ENCODE measurements around the gene IQSEC1.
"Not testable (repeated sequence)": the region's sequence is repeated elsewhere in the genome, so short reads cannot be mapped to it uniquely, and the experiment has no call there.

Gene IQSEC1

GRCh38 chr3:12884790-12885582 lies 188.2 kb downstream of the IQSEC1 start:
- DNase-seq, result no peak

GRCh38 chr3:12884186-12884680 lies 189.0 kb downstream of the IQSEC1 start:
- no peak for DNase-seq

- no peak for DNase-seq
Observed at GRCh38 chr3:12882336-12883310, 190.6 kb downstream of the IQSEC1 start.

GRCh38 chr3:12881858-12882257 lies 191.4 kb downstream of the IQSEC1 start:
- peak; percentile 60 for DNase-seq

- no peak for DNase-seq
Observed at GRCh38 chr3:12879191-12879815, 193.9 kb downstream of the IQSEC1 start.

- not testable (repeated sequence) for DNase-seq
Observed at GRCh38 chr3:12878758-12879157, 194.5 kb downstream of the IQSEC1 start.

GRCh38 chr3:12878141-12878574 lies 195.1 kb downstream of the IQSEC1 start:
- DNase-seq, result no peak

- no peak for DNase-seq
Observed at GRCh38 chr3:12877040-12877439, 196.2 kb downstream of the IQSEC1 start.

- peak; percentile 42 for DNase-seq
Observed at GRCh38 chr3:12875857-12876836, 197.1 kb downstream of the IQSEC1 start.

- no peak for DNase-seq
Observed at GRCh38 chr3:12871404-12871983, 201.7 kb downstream of the IQSEC1 start.

- peak; percentile 64 for DNase-seq
Observed at GRCh38 chr3:12870942-12871341, 202.3 kb downstream of the IQSEC1 start.

GRCh38 chr3:12869035-12869621 lies 204.1 kb downstream of the IQSEC1 start:
- DNase-seq, result peak; percentile 45

- DNase-seq, result peak; percentile 80
Observed at GRCh38 chr3:12868039-12869034, 204.9 kb downstream of the IQSEC1 start.

GRCh38 chr3:12866836-12867235 lies 206.4 kb downstream of the IQSEC1 start:
- no peak for DNase-seq

GRCh38 chr3:12865271-12865670 lies 208.0 kb downstream of the IQSEC1 start:
- no peak for DNase-seq

GRCh38 chr3:12862387-12862786 lies 210.8 kb downstream of the IQSEC1 start:
- no peak for DNase-seq

- DNase-seq, result no peak
Observed at GRCh38 chr3:12861611-12862010, 211.6 kb downstream of the IQSEC1 start.

GRCh38 chr3:12859840-12860239 lies 213.4 kb downstream of the IQSEC1 start:
- DNase-seq, result no peak

GRCh38 chr3:12856626-12857025 lies 216.6 kb downstream of the IQSEC1 start:
- DNase-seq, result no peak

GRCh38 chr3:12854565-12854964 lies 218.7 kb downstream of the IQSEC1 start:
- DNase-seq, result no peak

Measured in RPMI8226 (cell line).